ENCODE measurements around the gene XAGE5.
"Not testable (repeated sequence)": the region's sequence is repeated elsewhere in the genome, so short reads cannot be mapped to it uniquely, and the experiment has no call there.

Gene XAGE5

DNA sequence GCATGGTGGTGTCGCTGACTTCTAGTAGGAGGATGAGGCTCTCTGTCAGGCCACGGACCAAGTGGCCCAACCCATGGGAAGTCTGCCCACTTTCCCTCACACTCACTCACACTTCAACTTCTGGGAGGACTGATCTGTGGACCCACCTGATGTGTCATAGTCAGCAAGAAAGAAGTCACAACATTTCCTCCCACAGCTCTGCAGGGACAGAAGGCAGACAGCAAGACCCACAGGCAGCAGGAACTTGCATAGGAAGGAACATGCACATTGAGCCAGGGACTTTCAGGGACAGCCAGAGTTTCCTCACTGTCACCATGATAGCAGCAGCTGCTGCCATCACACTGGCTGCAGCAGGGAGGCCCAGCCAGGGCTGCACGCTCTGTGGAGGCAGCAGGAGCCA is 19.5 kb downstream of the XAGE5 start:
- no peak overlapping the region for H3K4me2 ChIP-seq (ENCODE audit: low read length)
- no peaks in the 10 kb centered on the region for H3K4me1 ChIP-seq (ENCODE audit: insufficient read depth, low read length, severe bottlenecking)
- H3K9me2 ChIP-seq (ENCODE audit: low read depth, low read length): no peaks in the 10 kb centered on the region
- H2AFZ ChIP-seq (ENCODE audit: low read length): no peak overlapping the region
- H3K27ac ChIP-seq (ENCODE audit: low read depth, low read length, poor library complexity, severe bottlenecking): no peak overlapping the region
- no peak overlapping the region for H3K9ac ChIP-seq (ENCODE audit: low read length)
- TF ChIP-seq, protein P1, sequence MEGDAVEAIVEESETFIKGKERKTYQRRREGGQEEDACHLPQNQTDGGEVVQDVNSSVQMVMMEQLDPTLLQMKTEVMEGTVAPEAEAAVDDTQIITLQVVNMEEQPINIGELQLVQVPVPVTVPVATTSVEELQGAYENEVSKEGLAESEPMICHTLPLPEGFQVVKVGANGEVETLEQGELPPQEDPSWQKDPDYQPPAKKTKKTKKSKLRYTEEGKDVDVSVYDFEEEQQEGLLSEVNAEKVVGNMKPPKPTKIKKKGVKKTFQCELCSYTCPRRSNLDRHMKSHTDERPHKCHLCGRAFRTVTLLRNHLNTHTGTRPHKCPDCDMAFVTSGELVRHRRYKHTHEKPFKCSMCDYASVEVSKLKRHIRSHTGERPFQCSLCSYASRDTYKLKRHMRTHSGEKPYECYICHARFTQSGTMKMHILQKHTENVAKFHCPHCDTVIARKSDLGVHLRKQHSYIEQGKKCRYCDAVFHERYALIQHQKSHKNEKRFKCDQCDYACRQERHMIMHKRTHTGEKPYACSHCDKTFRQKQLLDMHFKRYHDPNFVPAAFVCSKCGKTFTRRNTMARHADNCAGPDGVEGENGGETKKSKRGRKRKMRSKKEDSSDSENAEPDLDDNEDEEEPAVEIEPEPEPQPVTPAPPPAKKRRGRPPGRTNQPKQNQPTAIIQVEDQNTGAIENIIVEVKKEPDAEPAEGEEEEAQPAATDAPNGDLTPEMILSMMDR (IDR thresholded peaks at IDR 0.05; ENCODE audit: low read length): no peak
- TF ChIP-seq EZH2 (IDR thresholded peaks at IDR 0.05; ENCODE audit: borderline replicate concordance, low read length): no peak
- H3K36me3 ChIP-seq (ENCODE audit: insufficient read depth, low read length): no peaks in the 10 kb centered on the region
- no peaks in the 10 kb centered on the region for H3K27me3 ChIP-seq (ENCODE audit: insufficient read depth, low read length)
- no peaks in the 10 kb centered on the region for H3K9me3 ChIP-seq (ENCODE audit: low read length)
- H4K20me1 ChIP-seq (ENCODE audit: insufficient read depth, low read length): no peaks in the 10 kb centered on the region
- H3K79me2 ChIP-seq (ENCODE audit: insufficient read depth, low read length): no peaks in the 10 kb centered on the region
- H3F3A ChIP-seq (ENCODE audit: insufficient read depth, low read length): no peaks in the 10 kb centered on the region
- no peak overlapping the region for H3K4me3 ChIP-seq (ENCODE audit: low read depth, low read length, poor library complexity, severe bottlenecking)

DNA sequence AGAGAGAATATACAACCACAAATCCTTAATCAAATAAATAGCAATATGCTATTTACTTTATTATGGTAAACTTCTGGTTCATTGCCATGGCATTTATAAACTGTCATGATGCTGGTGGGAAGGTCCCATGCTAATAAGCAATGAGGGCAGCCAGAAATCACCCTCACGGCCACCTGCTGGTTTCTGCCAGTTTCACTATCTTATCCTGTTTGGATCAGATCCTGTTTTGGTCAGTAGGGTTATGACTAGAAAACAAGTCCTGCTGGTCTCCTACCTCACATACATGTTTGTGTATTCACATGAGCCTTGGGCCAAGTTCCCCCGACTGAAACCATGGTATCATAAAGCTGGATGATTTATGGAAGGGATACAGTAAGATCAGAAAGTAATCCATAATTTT is 28.1 kb downstream of the XAGE5 start:
- H3K27me3 ChIP-seq (ENCODE audit: insufficient read depth, low read length): no peaks in the 10 kb centered on the region
- H3K27ac ChIP-seq (ENCODE audit: low read depth, low read length, poor library complexity, severe bottlenecking): no peak overlapping the region
- no peak overlapping the region for H3K4me2 ChIP-seq (ENCODE audit: low read length)
- no peaks in the 10 kb centered on the region for H3F3A ChIP-seq (ENCODE audit: insufficient read depth, low read length)
- no peak overlapping the region for H2AFZ ChIP-seq (ENCODE audit: low read length)
- no peaks in the 10 kb centered on the region for H3K79me2 ChIP-seq (ENCODE audit: insufficient read depth, low read length)
- H3K36me3 ChIP-seq (ENCODE audit: insufficient read depth, low read length): no peaks in the 10 kb centered on the region
- no peaks in the 10 kb centered on the region for H3K9me3 ChIP-seq (ENCODE audit: low read length)
- H3K9ac ChIP-seq (ENCODE audit: low read length): no peak overlapping the region
- no peaks in the 10 kb centered on the region for H3K9me2 ChIP-seq (ENCODE audit: low read depth, low read length)
- no peaks in the 10 kb centered on the region for H4K20me1 ChIP-seq (ENCODE audit: insufficient read depth, low read length)
- no peak overlapping the region for H3K4me3 ChIP-seq (ENCODE audit: low read depth, low read length, poor library complexity, severe bottlenecking)
- TF ChIP-seq, protein P1 (IDR thresholded peaks at IDR 0.05; ENCODE audit: low read length): no peak
- no peak for TF ChIP-seq EZH2 (IDR thresholded peaks at IDR 0.05; ENCODE audit: borderline replicate concordance, low read length)
- H3K4me1 ChIP-seq (ENCODE audit: insufficient read depth, low read length, severe bottlenecking): no peaks in the 10 kb centered on the region

DNA sequence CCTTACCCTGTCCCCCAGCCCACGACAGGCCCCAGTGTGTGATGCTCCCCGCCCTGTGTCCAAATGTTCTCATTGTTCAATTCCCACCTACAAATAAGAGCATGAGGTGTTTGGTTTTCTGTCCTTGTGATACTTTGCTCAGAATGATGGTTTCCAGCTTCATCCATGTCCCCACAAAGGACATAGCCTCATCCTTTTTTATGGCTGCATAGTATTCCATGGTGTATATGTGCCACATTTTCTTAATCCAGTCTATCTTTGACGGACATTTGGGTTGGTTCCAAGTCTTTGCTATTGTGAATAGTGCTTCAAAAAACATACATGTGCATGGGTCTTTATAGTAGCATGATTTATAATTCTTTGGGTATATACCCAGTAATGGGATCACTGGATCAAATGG is 32.5 kb downstream of the XAGE5 start:
- not testable (repeated sequence) for H3K79me2 ChIP-seq (ENCODE audit: insufficient read depth, low read length); H3K36me3 ChIP-seq (ENCODE audit: insufficient read depth, low read length); H4K20me1 ChIP-seq (ENCODE audit: insufficient read depth, low read length); H3K9me2 ChIP-seq (ENCODE audit: low read depth, low read length); H3K9me3 ChIP-seq (ENCODE audit: low read length); H3K4me2 ChIP-seq (ENCODE audit: low read length); H3K4me1 ChIP-seq (ENCODE audit: insufficient read depth, low read length, severe bottlenecking); H3F3A ChIP-seq (ENCODE audit: insufficient read depth, low read length); H3K27ac ChIP-seq (ENCODE audit: low read depth, low read length, poor library complexity, severe bottlenecking); H3K27me3 ChIP-seq (ENCODE audit: insufficient read depth, low read length); H2AFZ ChIP-seq (ENCODE audit: low read length); H3K4me3 ChIP-seq (ENCODE audit: low read depth, low read length, poor library complexity, severe bottlenecking); H3K9ac ChIP-seq (ENCODE audit: low read length)

DNA sequence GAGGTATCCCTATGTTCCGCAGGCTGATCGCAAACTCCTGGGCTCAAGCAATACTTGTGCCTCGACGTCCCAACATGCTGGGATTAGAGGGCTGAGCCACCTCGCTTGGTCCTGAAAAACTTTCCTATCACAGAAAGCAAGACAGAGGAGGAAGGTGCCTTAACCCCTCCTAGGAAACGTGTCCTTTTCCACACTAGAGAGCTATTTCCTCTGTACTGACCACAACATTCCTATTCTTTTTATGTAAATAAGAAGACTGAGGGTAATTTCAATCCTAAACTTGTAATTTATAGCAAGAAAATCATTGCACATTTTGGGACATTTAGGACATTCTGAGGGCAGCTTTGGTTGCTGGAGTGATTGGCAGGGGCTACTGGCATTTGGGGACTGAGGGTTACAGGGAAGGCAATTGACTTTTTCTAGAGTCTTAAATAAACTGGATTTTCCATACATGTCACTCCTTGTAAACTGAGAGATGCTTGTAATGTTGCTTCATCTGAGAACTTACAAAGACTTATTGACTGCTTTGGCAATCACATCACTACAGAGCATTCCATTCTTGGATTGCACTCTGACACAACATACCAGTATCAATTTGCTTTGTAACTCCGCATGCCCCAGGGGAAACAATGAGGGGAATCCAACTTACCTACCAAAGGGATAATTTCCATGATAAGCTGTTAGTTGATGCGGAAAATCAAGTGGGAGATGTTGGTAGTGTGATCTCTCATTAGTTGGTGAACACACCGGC is 41.2 kb downstream of the XAGE5 start:
- TF ChIP-seq, protein P1 (IDR thresholded peaks at IDR 0.05; ENCODE audit: low read length): no peak
- TF ChIP-seq EZH2 (IDR thresholded peaks at IDR 0.05; ENCODE audit: borderline replicate concordance, low read length): no peak
- Histone ChIP-seq H3K4me3 (ENCODE audit: low read depth, low read length, poor library complexity, severe bottlenecking) (no peak overlapping the region), H2AFZ (ENCODE audit: low read length) (no peak overlapping the region), H3K9me2 (ENCODE audit: low read depth, low read length) (no peaks in the 10 kb centered on the region), H3K9ac (ENCODE audit: low read length) (no peak overlapping the region), H3K9me3 (ENCODE audit: low read length) (no peaks in the 10 kb centered on the region), H3K36me3 (ENCODE audit: insufficient read depth, low read length) (no peaks in the 10 kb centered on the region), H3K27ac (ENCODE audit: low read depth, low read length, poor library complexity, severe bottlenecking) (no peak overlapping the region), H3F3A (ENCODE audit: insufficient read depth, low read length) (no peaks in the 10 kb centered on the region), H3K27me3 (ENCODE audit: insufficient read depth, low read length) (no peaks in the 10 kb centered on the region), H3K79me2 (ENCODE audit: insufficient read depth, low read length) (no peaks in the 10 kb centered on the region), H4K20me1 (ENCODE audit: insufficient read depth, low read length) (no peaks in the 10 kb centered on the region), H3K4me2 (ENCODE audit: low read length) (no peak overlapping the region), H3K4me1 (ENCODE audit: insufficient read depth, low read length, severe bottlenecking) (no peaks in the 10 kb centered on the region)

DNA sequence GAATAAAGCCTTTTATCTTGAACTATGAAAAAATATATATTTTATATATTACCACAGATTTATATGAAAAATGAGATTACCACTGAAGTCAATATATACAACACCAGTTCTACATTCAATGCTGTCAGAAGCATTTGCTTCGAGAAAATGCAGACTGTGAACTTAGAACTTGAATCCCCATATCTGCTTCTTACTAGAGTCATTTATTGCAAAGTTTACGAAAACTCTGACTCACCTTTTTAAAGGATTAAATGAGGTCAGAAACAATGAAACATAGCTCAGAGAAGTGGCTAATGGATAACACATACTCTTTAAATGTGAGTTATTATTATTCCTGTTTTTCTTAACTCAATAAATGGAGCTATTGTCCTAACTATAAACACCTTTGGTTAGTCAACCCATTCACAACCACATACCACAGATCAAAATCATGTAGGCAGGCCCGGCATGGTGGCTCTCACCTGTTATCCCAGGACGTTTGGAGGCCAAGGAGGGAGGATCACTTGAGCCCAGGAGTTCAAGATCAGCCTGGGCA is 46.0 kb downstream of the XAGE5 start:
- H3K27me3 ChIP-seq (ENCODE audit: insufficient read depth, low read length); H3K9ac ChIP-seq (ENCODE audit: low read length): not testable (repeated sequence)

More for the DNA sequence above, 46.0 kb downstream of the XAGE5 start:
- H2AFZ ChIP-seq (ENCODE audit: low read length); H3K4me1 ChIP-seq (ENCODE audit: insufficient read depth, low read length, severe bottlenecking); H3K4me2 ChIP-seq (ENCODE audit: low read length); H3F3A ChIP-seq (ENCODE audit: insufficient read depth, low read length); H3K4me3 ChIP-seq (ENCODE audit: low read depth, low read length, poor library complexity, severe bottlenecking); H4K20me1 ChIP-seq (ENCODE audit: insufficient read depth, low read length); H3K36me3 ChIP-seq (ENCODE audit: insufficient read depth, low read length); H3K9me3 ChIP-seq (ENCODE audit: low read length); H3K9me2 ChIP-seq (ENCODE audit: low read depth, low read length); H3K79me2 ChIP-seq (ENCODE audit: insufficient read depth, low read length); H3K27ac ChIP-seq (ENCODE audit: low read depth, low read length, poor library complexity, severe bottlenecking): not testable (repeated sequence)

Data from OCI-LY1 (cell line).